GM19455 (cell line): ENCODE results near the gene C21orf58.
A peak's percentile ranks its signal among the peaks of the same experiment; 100 is the strongest.
"Not testable (repeated sequence)": the region's sequence is repeated elsewhere in the genome, so short reads cannot be mapped to it uniquely, and the experiment has no call there.

Experiments used
- ATAC-seq: cut with Tn5 transposase; IDR thresholded peaks from one replicate; pipeline ENCODE4 v1.9.1; 2021; ENCODE audit not compliant: unreplicated experiment

The C21orf58 gene

DNA sequence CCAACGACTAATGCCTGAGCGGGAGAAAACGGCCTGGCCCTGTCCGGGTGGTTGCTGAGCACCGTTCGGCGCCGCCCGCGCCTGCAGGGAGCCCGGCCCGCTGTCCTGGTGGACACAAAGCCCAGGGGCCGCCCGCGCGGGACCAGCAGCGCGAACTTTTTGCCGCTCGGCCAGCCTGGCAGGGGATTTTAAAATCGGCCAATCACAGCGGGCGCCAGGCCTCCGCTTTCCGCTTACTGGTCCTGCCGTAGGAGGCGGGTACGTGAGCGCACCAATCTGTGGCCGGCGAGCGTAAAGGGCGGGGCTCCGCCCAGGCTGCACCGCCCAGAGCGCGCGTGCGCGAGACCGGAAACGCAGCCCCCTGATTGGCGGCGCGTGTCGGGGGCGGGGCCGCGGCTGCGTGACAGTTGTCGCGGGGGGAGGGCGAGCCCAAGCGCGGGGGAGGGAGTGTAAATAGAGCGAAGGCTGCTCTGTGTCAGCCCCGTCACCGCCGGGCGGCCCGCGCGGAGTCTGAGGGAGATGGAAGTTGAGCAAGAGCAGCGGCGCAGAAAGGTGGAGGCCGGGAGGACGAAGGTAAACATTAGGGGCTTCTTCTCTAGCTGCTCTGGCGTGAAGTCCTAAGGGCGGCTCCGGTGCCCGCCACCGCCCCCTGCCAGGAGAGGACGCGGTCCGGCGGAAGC is at the start of gene C21orf58, which contains the start of gene PCNT:
Gene C21orf58 (minus strand): TSS at position 161 of the 680 bp plus-strand sequence. CDS start 1,132 bp downstream, outside the sequence.
Gene PCNT (plus strand): TSS at position 447 of the 680 bp plus-strand sequence. CDS start 73 bp downstream, at position 520.
- ATAC-seq: peak; percentile 74

DNA sequence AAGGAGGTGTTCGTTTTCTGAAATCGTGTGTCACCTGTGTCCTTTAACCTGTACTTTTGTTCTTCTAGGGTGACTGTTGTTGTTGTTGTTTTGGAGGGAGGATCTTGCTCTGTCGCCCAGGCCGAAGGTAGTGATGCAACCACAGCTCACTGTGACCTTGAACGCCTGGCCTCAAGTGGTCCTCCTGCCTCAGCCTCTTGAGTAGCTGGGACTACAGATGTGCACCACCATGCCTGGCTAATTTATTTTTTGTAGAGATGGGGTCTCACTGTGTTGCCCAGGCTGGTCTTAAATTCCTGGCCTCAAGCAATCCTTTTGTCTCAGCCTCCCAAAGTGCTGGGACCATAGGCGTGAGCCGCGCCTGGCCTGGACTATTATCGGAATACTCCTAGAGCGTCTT is 49.3 kb upstream of the C21orf58 start:
- ATAC-seq: not testable (repeated sequence)

GRCh38 chr21:46372014-46372485 is 48.4 kb upstream of the C21orf58 start:
- no peak for ATAC-seq

GRCh38 chr21:46371204-46372013 is 47.7 kb upstream of the C21orf58 start:
- ATAC-seq: no peak

GRCh38 chr21:46369520-46370235 is 46.0 kb upstream of the C21orf58 start:
- ATAC-seq: no peak

- no peak for ATAC-seq
Measured at GRCh38 chr21:46368533-46369285, 45.0 kb upstream of the C21orf58 start.

GRCh38 chr21:46366966-46367365 is 43.3 kb upstream of the C21orf58 start:
- no peak for ATAC-seq

GRCh38 chr21:46366561-46366960 is 42.9 kb upstream of the C21orf58 start:
- no peak for ATAC-seq

DNA sequence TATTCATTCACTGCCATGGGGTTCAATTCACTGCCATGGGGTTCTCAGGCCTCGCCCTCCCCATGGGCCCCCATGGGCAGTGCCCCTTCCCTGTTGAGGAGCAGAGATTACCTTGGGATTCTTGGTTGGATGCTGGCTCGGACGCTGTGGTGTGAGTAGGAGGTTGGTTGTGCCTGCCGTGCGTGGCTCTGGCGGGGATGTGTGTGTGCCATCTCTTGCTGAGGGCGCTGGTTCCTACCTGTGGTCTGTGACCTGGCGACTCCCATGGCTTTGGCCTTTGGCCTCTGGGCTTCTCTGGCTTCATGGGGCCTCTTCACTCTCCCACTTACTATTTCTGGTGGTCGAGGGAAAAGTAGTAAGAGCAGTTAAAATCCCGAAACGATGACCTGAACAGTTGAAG is 42.4 kb upstream of the C21orf58 start:
- no peak for ATAC-seq

- no peak for ATAC-seq
Measured at GRCh38 chr21:46363698-46364097, 40.0 kb upstream of the C21orf58 start.

GRCh38 chr21:46362946-46363345 is 39.3 kb upstream of the C21orf58 start:
- no peak for ATAC-seq

- no peak for ATAC-seq
Measured at GRCh38 chr21:46361935-46362334, 38.3 kb upstream of the C21orf58 start.

DNA sequence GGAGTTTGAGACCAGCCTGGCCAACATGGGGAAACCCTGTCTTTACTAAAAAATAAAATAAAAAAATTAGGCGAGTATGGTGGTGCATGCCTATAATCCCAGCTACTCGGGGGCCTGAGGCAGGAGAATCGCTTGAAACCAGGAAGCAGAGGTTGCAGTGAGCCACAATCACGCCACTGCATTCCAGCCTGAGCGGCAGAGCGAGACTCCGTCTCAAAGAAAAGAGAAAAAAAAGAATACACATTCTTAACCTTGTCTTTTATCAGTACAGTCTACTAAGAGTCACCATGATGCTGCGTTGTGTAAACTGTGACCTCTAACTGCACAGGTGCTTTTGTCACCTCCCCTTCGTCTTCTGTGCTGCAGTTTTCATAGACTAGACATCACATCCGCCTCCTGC is 37.5 kb upstream of the C21orf58 start:
- ATAC-seq: no peak

- ATAC-seq: no peak
Measured at GRCh38 chr21:46357684-46358425, 34.2 kb upstream of the C21orf58 start.

- ATAC-seq: peak; percentile 55
Measured at GRCh38 chr21:46357335-46357604, 33.6 kb upstream of the C21orf58 start.

DNA sequence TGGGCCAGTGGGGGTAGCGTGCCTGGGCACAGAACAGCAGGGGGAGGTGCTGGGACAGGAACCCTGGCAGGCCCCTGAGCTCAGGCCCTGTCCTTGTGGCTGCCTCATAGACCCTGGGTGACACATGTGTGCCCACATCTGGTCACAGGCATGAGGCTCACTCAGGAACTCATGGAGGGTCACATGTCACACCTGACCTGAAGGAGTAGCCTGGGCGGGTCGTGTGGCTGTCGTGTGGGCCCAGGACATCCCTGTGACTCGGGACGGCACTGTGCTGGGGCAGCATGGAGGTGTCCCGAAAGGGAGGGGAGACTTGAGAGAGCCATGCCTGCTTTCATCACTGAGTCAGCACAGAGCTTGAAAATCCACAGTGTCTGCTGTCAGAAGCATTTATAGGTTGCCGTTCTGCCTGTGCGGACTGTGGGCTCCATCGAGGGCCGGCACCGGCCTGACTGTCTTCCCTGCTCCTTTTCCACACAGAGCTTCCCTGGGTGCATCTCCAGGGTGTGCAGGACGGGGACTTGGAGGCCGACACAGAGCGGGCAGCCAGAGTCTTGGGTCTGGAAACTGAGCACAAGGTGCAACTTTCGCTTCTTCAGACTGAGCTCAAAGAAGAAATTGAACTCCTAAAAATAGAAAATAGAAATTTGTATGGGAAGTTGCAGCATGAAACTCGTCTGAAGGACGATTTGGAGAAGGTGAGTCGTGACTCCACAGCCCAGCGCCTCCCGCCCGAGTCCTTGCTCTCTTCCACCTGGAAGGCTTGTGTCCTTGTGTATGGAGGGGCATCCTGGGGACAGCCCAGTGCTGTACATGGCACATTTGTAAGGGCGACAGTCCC is 33.0 kb upstream of the C21orf58 start:
- peak; percentile 48 for ATAC-seq

GRCh38 chr21:46356005-46356338 is 32.3 kb upstream of the C21orf58 start:
- ATAC-seq: no peak

DNA sequence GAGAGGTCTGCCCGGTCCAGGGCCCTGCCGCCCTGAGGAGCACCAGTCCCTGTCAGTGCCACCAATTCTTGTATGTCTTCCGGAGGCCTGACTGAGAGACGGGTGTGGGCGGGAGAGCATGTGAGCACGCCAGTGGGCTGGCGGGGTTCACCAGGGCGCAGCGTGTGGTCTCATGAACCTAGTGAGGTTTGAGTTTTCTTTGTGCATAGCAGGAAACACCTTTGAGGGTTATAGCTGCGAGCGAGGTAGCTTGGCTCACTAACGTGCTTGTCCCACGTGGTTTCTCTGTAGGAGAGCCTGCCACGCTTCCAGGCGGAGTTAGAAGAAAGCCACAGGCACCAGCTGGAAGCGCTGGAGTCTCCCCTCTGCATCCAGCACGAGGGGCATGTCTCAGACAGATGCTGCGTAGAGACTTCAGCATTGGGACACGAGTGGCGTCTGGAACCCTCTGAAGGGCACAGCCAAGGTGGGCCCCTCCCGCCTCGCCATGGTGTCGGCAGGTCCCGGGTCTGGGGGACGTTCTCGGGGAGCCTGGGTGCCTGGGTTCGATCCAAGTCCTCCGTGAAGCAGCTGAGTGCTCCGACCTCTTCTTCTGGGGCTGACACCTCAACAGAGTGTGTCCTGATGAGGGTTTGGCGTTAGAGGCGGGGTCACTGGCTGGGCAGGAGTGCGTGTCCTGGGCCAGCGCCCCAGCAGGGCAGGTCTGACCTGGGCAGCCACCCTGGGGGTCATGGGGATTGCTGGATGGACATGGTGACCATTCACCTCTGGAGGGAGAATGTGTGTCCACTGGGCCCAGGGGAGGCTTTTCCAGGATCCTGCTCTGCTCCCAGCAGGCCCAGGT is 31.7 kb upstream of the C21orf58 start:
- no peak for ATAC-seq

DNA sequence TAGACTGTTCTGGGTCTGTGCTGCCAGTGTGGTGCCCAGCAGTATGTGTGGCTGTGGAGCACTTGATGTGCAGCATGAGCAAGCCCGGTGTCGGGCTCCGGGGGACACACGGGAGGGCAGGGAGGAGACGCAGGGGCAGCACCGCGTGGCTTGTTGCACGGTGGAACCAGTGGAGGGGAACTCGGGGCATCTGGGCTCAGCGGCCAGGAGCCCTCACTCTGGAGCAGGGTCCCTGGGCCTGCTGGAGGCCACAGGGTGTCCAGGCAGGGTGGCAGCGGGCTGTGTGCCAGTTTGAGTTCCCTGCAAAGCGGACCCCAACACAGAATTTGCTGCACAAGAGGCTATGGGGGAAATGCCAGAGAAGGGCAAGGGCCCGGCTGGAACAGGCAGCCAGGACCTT is 30.8 kb upstream of the C21orf58 start:
- ATAC-seq: no peak
